ENCODE results near the gene XIST. TPM values are rescaled to one million over a fixed set of nuclear protein-coding genes. Genes with fewer than 3 reads are reported as not detected.

Gene XIST
- total and polyA plus RNA-seq, 10 of the 15 experiments (the other 5 are each of a cell fraction or from before 2014, with no cell fraction given) = 39.1 to 787 (median 91.3) TPM

GRCh38 chrX:73851014-73852009 is 1.2 kb downstream of the XIST start (continued):
- 0 out of 2 replicates have a peak, but pooled peaks have one; percentile 22 for TF ChIP-seq ZBTB33 (IDR thresholded peaks at IDR 0.05)
- no peak; a peak in 1 of 4 replicates for TF ChIP-seq EP300 (IDR thresholded peaks at IDR 0.05; ENCODE audit: borderline replicate concordance in 1 of 2, control insufficient read depth in 1 of 2, low read depth in 2 of 2, low read length in 2 of 2)
- TF ChIP-seq CHD1 (IDR thresholded peaks at IDR 0.05; ENCODE audit: low read depth, low read length) = no peak; the same call in 1 of the 2 replicates
- no peak for TF ChIP-seq CEBPB (IDR thresholded peaks at IDR 0.05; ENCODE audit: borderline replicate concordance in 1 of 2, low read depth in 2 of 2, low read length in 2 of 2)
- peak; percentile 82 for TF ChIP-seq SP1 (IDR thresholded peaks at IDR 0.05; ENCODE audit: low read depth, low read length)
- no peak for TF ChIP-seq ZNF384 (IDR thresholded peaks at IDR 0.05; ENCODE audit: borderline replicate concordance, low read depth, low read length)
- TF ChIP-seq IKZF2 (IDR thresholded peaks at IDR 0.05) = 0 out of 4 replicates have a peak, but pooled peaks of 1 of the 2 experiments have one; percentile 22
- TF ChIP-seq RAD51 (IDR thresholded peaks at IDR 0.05) = peak; percentile 95
- no peak for TF ChIP-seq KDM1A (IDR thresholded peaks at IDR 0.05; ENCODE audit: borderline replicate concordance)
- 0 out of 2 replicates have a peak, but pooled peaks have one; percentile 27 for TF ChIP-seq TARDBP (IDR thresholded peaks at IDR 0.05; ENCODE audit: borderline replicate concordance)
- TF ChIP-seq POU2F2 (IDR thresholded peaks at IDR 0.05; ENCODE audit: borderline replicate concordance, low read depth, low read length) = 0 out of 3 replicates have a peak, but pooled peaks have one; percentile 29
- TF ChIP-seq, protein P1, sequence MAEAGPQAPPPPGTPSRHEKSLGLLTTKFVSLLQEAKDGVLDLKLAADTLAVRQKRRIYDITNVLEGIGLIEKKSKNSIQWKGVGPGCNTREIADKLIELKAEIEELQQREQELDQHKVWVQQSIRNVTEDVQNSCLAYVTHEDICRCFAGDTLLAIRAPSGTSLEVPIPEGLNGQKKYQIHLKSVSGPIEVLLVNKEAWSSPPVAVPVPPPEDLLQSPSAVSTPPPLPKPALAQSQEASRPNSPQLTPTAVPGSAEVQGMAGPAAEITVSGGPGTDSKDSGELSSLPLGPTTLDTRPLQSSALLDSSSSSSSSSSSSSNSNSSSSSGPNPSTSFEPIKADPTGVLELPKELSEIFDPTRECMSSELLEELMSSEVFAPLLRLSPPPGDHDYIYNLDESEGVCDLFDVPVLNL (IDR thresholded peaks at IDR 0.05; ENCODE audit: low read depth, low read length) = peak; percentile 77
- peak; percentile 84 for TF ChIP-seq NFYB (IDR thresholded peaks at IDR 0.05; ENCODE audit: insufficient read depth, low read depth, low read length)
- peak; percentile 85 for TF ChIP-seq RUNX3 (IDR thresholded peaks at IDR 0.05; ENCODE audit: low read length)
- no peak for TF ChIP-seq NFXL1 (IDR thresholded peaks at IDR 0.05; ENCODE audit: borderline replicate concordance)
- no peak for TF ChIP-seq BACH1 (IDR thresholded peaks at IDR 0.05; ENCODE audit: borderline replicate concordance)
- TF ChIP-seq E2F8 (IDR thresholded peaks at IDR 0.05; ENCODE audit: low read depth, partially characterized antibody) = peak; percentile 86
- TF ChIP-seq, protein P2, sequence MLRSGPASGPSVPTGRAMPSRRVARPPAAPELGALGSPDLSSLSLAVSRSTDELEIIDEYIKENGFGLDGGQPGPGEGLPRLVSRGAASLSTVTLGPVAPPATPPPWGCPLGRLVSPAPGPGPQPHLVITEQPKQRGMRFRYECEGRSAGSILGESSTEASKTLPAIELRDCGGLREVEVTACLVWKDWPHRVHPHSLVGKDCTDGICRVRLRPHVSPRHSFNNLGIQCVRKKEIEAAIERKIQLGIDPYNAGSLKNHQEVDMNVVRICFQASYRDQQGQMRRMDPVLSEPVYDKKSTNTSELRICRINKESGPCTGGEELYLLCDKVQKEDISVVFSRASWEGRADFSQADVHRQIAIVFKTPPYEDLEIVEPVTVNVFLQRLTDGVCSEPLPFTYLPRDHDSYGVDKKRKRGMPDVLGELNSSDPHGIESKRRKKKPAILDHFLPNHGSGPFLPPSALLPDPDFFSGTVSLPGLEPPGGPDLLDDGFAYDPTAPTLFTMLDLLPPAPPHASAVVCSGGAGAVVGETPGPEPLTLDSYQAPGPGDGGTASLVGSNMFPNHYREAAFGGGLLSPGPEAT (IDR thresholded peaks at IDR 0.05; ENCODE audit: low read depth) = peak; percentile 63; the same call in 1 of the 2 replicates
- peak; percentile 79; the same call in 1 of the 2 replicates for TF ChIP-seq SIN3A (IDR thresholded peaks at IDR 0.05; ENCODE audit: low read depth, low read length)
- TF ChIP-seq CBFB (IDR thresholded peaks at IDR 0.05; ENCODE audit: low read depth) = peak; percentile 68
